Calu3 (cell line): ENCODE data around the gene ARHGAP26. TPM values are rescaled to one million over a fixed set of nuclear protein-coding genes. Genes with fewer than 3 reads are reported as not detected.

ENCODE experiments used
- BruUV-seq: library from RNA; stranded (reverse); fragments of 400-500 nt; replicated peaks from 2 replicates; lab custom pipeline; 2021; lab: Mats Ljungman, UMichigan
- CTCF ChIA-PET: fragments of 300-600 bp; sonication (Branson Sonifier 250); formaldehyde crosslinking; loops from one replicate; lab custom pipeline; 2022; ENCODE audit warnings: antibody characterized with exemption; lab: Charles Lee
- DNase-seq: peaks from one replicate; pipeline ENCODE4 v3.0.0; 2022
- H3K27ac Mint-ChIP-seq: one replicate; pipeline ENCODE4 v1.8.0; 2022; ENCODE audit warnings: mixed read lengths; ENCODE audit not compliant: unreplicated experiment
- H3K27me3 Mint-ChIP-seq: one replicate; pipeline ENCODE4 v1.8.0; 2022; ENCODE audit warnings: mixed read lengths; ENCODE audit not compliant: unreplicated experiment
- H3K36me3 Mint-ChIP-seq: one replicate; pipeline ENCODE4 v1.8.0; 2022; ENCODE audit warnings: mild to moderate bottlenecking, moderate library complexity, mixed read lengths; ENCODE audit not compliant: insufficient read depth, unreplicated experiment
- H3K4me1 Mint-ChIP-seq: one replicate; pipeline ENCODE4 v1.8.0; 2022; ENCODE audit warnings: mild to moderate bottlenecking, low read depth, mixed read lengths; ENCODE audit not compliant: unreplicated experiment
- H3K4me3 Mint-ChIP-seq: one replicate; pipeline ENCODE4 v1.8.0; 2022; ENCODE audit warnings: mild to moderate bottlenecking, low read depth, moderate library complexity, mixed read lengths; ENCODE audit not compliant: unreplicated experiment
- H3K9me3 Mint-ChIP-seq: one replicate; pipeline ENCODE4 v1.8.0; 2022; ENCODE audit warnings: low read depth, mixed read lengths; ENCODE audit not compliant: unreplicated experiment
- CTCF ChIP-seq: fragments of 200-600 bp; IDR thresholded peaks from one replicate; pipeline ENCODE4 v1.8.0; 2022; ENCODE audit warnings: antibody characterized with exemption; ENCODE audit not compliant: unreplicated experiment
- intact Hi-C: fragments of 100-400 bp; cut with micrococcal nuclease; formaldehyde crosslinking; loops from one replicate; pipeline ENCODE4 v1.10.0; 2022; ENCODE audit not compliant: unreplicated experiment
- total RNA-seq: library from RNA; stranded (reverse); gene quantifications from 2 replicates; pipeline ENCODE4 v1.2.3, GENCODE V29; 2022

Gene ARHGAP26
- total RNA-seq, 1 experiment from 2014 or later = 118 TPM

- TF ChIP-seq CTCF = no peak
- Mint-ChIP-seq H3K27me3 (no peaks in the 10 kb centered on the region), H3K4me1 (peaks cover 36% of the 10 kb centered on the region), H3K36me3 (peaks cover 29% of the 10 kb centered on the region), H3K4me3 (no peak overlapping the region), H3K9me3 (no peaks in the 10 kb centered on the region), H3K27ac (no peak overlapping the region)
- CTCF ChIA-PET = no interaction called here
- DNase-seq = no peak
- intact Hi-C loops = no loop called here
- no TSS peak for BruUV-seq
These were observed 446.0 kb downstream of the ARHGAP26 start for GRCh38 chr5:143216211-143216610.

- H3K36me3 Mint-ChIP-seq = peaks cover 20% of the 10 kb centered on the region
These were observed 447.1 kb downstream of the ARHGAP26 start for GRCh38 chr5:143217065-143217803.

GRCh38 chr5:143217804-143218160, 447.6 kb downstream of the ARHGAP26 start:
- BruUV-seq = no TSS peak
- H3K36me3 Mint-ChIP-seq = peaks cover 20% of the 10 kb centered on the region
- H3K27ac Mint-ChIP-seq = no peak overlapping the region
- peaks cover 36% of the 10 kb centered on the region for H3K4me1 Mint-ChIP-seq
- CTCF ChIA-PET = no interaction called here
- H3K4me3 Mint-ChIP-seq = no peak overlapping the region
- no peaks in the 10 kb centered on the region for H3K9me3 Mint-ChIP-seq
- intact Hi-C loops = no loop called here
- H3K27me3 Mint-ChIP-seq = no peaks in the 10 kb centered on the region
- no peak for DNase-seq
- no peak for TF ChIP-seq CTCF

More at GRCh38 chr5:143217065-143217803, 447.1 kb downstream of the ARHGAP26 start:
- intact Hi-C loops = no loop called here
- H3K4me3 Mint-ChIP-seq = no peak overlapping the region
- CTCF ChIA-PET = no interaction called here
- H3K27ac Mint-ChIP-seq = no peak overlapping the region
- H3K27me3 Mint-ChIP-seq = no peaks in the 10 kb centered on the region
- no peaks in the 10 kb centered on the region for H3K9me3 Mint-ChIP-seq
- peak; percentile 29 for DNase-seq
- no peak for TF ChIP-seq CTCF
- no TSS peak for BruUV-seq
- peaks cover 36% of the 10 kb centered on the region for H3K4me1 Mint-ChIP-seq

GRCh38 chr5:143218517-143219170, 448.5 kb downstream of the ARHGAP26 start:
- intact Hi-C loops = no loop called here
- Mint-ChIP-seq H3K9me3 (no peaks in the 10 kb centered on the region), H3K36me3 (peaks cover 24% of the 10 kb centered on the region), H3K4me1 (peaks cover 36% of the 10 kb centered on the region), H3K27ac (no peak overlapping the region), H3K27me3 (no peaks in the 10 kb centered on the region), H3K4me3 (no peak overlapping the region)
- DNase-seq = no peak
- no TSS peak for BruUV-seq
- CTCF ChIA-PET = no interaction called here
- no peak for TF ChIP-seq CTCF
